ENCODE results near the gene PPP2R2C.

DNA sequence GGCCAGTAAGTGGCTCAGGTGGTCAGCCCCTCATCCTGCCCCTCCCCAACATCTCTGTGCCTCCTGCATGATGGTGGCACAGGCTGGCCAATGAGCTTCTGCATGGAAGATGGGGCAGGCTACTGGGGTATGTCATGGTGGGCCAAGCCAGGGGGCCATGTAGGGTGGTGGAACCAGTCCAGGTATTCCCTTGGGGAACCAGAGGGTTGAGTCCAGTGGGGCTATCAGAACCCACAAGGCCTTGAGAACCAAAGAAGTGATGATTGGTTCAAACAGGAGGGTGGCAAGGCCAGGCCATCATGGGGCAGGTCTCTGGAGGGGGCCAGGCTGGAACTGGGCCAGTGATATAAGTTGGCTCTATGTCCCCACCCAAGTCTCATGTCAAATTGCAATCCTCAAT, 18.8 kb upstream of the PPP2R2C start:
- TF ChIP-seq, protein P1, sequence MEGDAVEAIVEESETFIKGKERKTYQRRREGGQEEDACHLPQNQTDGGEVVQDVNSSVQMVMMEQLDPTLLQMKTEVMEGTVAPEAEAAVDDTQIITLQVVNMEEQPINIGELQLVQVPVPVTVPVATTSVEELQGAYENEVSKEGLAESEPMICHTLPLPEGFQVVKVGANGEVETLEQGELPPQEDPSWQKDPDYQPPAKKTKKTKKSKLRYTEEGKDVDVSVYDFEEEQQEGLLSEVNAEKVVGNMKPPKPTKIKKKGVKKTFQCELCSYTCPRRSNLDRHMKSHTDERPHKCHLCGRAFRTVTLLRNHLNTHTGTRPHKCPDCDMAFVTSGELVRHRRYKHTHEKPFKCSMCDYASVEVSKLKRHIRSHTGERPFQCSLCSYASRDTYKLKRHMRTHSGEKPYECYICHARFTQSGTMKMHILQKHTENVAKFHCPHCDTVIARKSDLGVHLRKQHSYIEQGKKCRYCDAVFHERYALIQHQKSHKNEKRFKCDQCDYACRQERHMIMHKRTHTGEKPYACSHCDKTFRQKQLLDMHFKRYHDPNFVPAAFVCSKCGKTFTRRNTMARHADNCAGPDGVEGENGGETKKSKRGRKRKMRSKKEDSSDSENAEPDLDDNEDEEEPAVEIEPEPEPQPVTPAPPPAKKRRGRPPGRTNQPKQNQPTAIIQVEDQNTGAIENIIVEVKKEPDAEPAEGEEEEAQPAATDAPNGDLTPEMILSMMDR (IDR thresholded peaks at IDR 0.05; ENCODE audit: borderline replicate concordance, extremely low read depth, low read length, poor library complexity, severe bottlenecking), result no peak
- TF ChIP-seq EZH2 (IDR thresholded peaks at IDR 0.05; ENCODE audit: borderline replicate concordance, low read depth, low read length, severe bottlenecking), result no peak
